MCF 10A (cell line): ENCODE measurements around the gene TGFB2. TPM values are rescaled to one million over a fixed set of nuclear protein-coding genes. Genes with fewer than 3 reads are reported as not detected.
A peak's percentile ranks its signal among the peaks of the same experiment; 100 is the strongest.

Experiments used
- BruUV-seq: library from RNA; stranded (reverse); fragments of 400-500 nt; replicated peaks from 2 replicates; lab custom pipeline; 2021; lab: Mats Ljungman, UMichigan
- CTCF ChIA-PET: fragments of 300-600 bp; sonication (Branson Sonifier 250); formaldehyde crosslinking; extraction: SDS; loops from one replicate; lab custom pipeline; 2021; ENCODE audit warnings: antibody characterized with exemption, inconsistent platforms; lab: Yijun Ruan, JAX
- POLR2A ChIA-PET: fragments of 300-600, 350-650 bp; sonication (Branson Sonifier 250); formaldehyde crosslinking; extraction: SDS; loops from one replicate; lab custom pipeline; 2020; ENCODE audit warnings: antibody characterized with exemption, inconsistent platforms; lab: Yijun Ruan, JAX
- DNase-seq: peaks from one replicate; pipeline ENCODE4 v3.0.0-alpha.2; 2018; ENCODE audit not compliant: unreplicated experiment
- H3K27ac Mint-ChIP-seq: one replicate; pipeline ENCODE4 v1.8.0; 2022; ENCODE audit warnings: mild to moderate bottlenecking, low read depth, mixed read lengths; ENCODE audit not compliant: unreplicated experiment
- H3K27me3 Mint-ChIP-seq: one replicate; pipeline ENCODE4 v1.8.0; 2022; ENCODE audit warnings: mixed read lengths; ENCODE audit not compliant: insufficient read depth, unreplicated experiment
- H3K36me3 Mint-ChIP-seq: one replicate; pipeline ENCODE4 v1.8.0; 2022; ENCODE audit warnings: mild to moderate bottlenecking, moderate library complexity, mixed read lengths; ENCODE audit not compliant: insufficient read depth, unreplicated experiment
- H3K4me1 Mint-ChIP-seq: one replicate; pipeline ENCODE4 v1.8.0; 2022; ENCODE audit warnings: mixed read lengths; ENCODE audit not compliant: insufficient read depth, unreplicated experiment
- H3K4me3 Mint-ChIP-seq: one replicate; pipeline ENCODE4 v1.8.0; 2022; ENCODE audit warnings: mild to moderate bottlenecking, moderate library complexity, mixed read lengths; ENCODE audit not compliant: unreplicated experiment
- H3K9me3 Mint-ChIP-seq: one replicate; pipeline ENCODE4 v1.8.0; 2022; ENCODE audit warnings: mixed read lengths; ENCODE audit not compliant: unreplicated experiment
- CTCF ChIP-seq: fragments of 200-600 bp; IDR thresholded peaks from one replicate; pipeline ENCODE4 v1.8.0; 2022; ENCODE audit warnings: antibody characterized with exemption, mild to moderate bottlenecking; ENCODE audit not compliant: unreplicated experiment
- intact Hi-C: fragments of 100-400 bp; cut with micrococcal nuclease; formaldehyde crosslinking; loops from 2 replicates; pipeline ENCODE4 v1.14.1; 2022
- total RNA-seq: library from RNA; stranded (reverse); gene quantifications from 2 replicates; pipeline ENCODE4 v1.2.3, GENCODE V29; 2022

TGFB2 gene
- total RNA-seq, 1 experiment from 2014 or later: 6.3 TPM

GRCh38 chr1:218462116-218462515 is 117.0 kb downstream of the TGFB2 start:
- H3K4me1 Mint-ChIP-seq: peaks cover 38% of the 10 kb centered on the region

GRCh38 chr1:218462587-218462986 is 117.5 kb downstream of the TGFB2 start:
- H3K27ac Mint-ChIP-seq: no peak overlapping the region
- no TSS peak for BruUV-seq
- intact Hi-C loops: loop anchor here (2.0 to 5.0 kb wide), 5 partner anchors 34 to 245 kb away; no protein-coding TSS in a partner anchor
- CTCF ChIA-PET: interaction anchor here (0.7 kb wide), 1 partner anchor 16 kb away, joined by 3 read pairs; no protein-coding TSS in a partner anchor
- H3K4me1 Mint-ChIP-seq: peaks cover 38% of the 10 kb centered on the region
- H3K9me3 Mint-ChIP-seq: no peaks in the 10 kb centered on the region
- H3K36me3 Mint-ChIP-seq: no peaks in the 10 kb centered on the region
- POLR2A ChIA-PET: interaction anchor here (0.6 to 2.0 kb wide), 7 partner anchors 9 to 1927 kb away, joined by 3 to 6 read pairs (median 3); no protein-coding TSS in a partner anchor
- TF ChIP-seq CTCF: no peak
- H3K27me3 Mint-ChIP-seq: no peaks in the 10 kb centered on the region
- no peak overlapping the region for H3K4me3 Mint-ChIP-seq
- DNase-seq: no peak

More at GRCh38 chr1:218462116-218462515, 117.0 kb downstream of the TGFB2 start:
- Mint-ChIP-seq H3K36me3 (no peaks in the 10 kb centered on the region), H3K4me3 (no peak overlapping the region), H3K27ac (no peak overlapping the region), H3K9me3 (no peaks in the 10 kb centered on the region), H3K27me3 (no peaks in the 10 kb centered on the region)
- CTCF ChIA-PET: interaction anchor here (0.9 kb wide), 1 partner anchor 10 kb away, joined by 3 read pairs; no protein-coding TSS in a partner anchor
- intact Hi-C loops: loop anchor here (2.0 to 5.0 kb wide), 5 partner anchors 35 to 245 kb away; no protein-coding TSS in a partner anchor
- TF ChIP-seq CTCF: no peak
- DNase-seq: no peak
- POLR2A ChIA-PET: interaction anchor here (0.5 to 2.0 kb wide), 8 partner anchors 15 to 1926 kb away, joined by 3 to 6 read pairs (median 3); no protein-coding TSS in a partner anchor
- no TSS peak for BruUV-seq

DNA sequence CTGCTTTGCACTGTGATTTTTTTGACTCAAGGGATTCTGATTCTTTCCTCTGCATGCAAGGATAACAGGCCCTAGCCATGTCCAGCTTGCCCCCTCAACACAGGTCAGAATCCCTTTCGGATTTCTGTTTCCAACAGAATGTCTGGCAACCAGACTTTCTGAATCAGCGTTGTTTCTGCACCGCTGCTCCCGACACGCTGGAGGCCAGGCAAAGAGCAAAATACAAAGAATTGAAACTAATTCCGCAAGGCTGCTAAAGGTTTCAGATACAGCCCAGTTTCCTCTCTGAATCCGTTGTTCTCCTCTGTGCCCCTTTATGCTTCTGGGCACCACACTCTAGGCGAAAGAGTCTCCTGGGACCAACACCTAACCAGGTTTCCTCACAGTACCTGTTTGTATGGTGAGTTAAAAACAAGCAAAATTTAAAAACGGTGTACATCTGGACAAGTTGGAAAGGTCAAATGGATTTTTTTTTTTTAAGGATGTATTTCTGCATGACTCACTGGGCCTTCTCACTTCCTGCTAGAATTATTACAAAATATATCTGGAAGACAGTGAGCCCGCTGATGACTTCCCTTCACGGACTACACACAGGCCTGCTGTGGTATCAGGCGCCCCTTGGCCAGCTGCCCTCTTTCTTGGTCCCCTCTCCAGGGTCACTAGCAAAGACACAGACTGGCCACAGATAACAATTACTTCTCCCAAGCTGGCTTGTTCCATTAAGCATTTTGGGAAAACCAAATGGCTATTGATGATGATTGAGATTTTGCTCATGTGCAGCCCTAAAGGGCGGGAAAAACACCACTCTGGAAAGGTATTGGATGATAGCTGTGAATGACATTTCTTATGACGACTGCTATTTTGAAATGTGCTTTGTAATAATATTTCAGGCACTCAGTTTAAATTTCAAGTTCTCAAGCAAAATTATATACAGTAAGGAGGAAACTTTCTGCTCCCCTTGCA is 118.3 kb downstream of the TGFB2 start:
- intact Hi-C loops: loop anchor here (2.0 to 5.0 kb wide), 5 partner anchors 33 to 244 kb away; no protein-coding TSS in a partner anchor
- ChIA-PET POLR2A (interaction anchor here (0.5 to 2.0 kb wide), 6 partner anchors 10 to 179 kb away, joined by 3 to 6 read pairs (median 4); partner anchors contain the start of gene RRP15), CTCF (interaction anchor here (0.6 to 1.0 kb wide), 4 partner anchors 16 to 689 kb away, joined by 3 to 4 read pairs (median 3); no protein-coding TSS in a partner anchor)
- BruUV-seq: TSS peak; percentile 100
- peaks cover 38% of the 10 kb centered on the region for H3K4me1 Mint-ChIP-seq
- H3K4me3 Mint-ChIP-seq: peak overlapping the region; percentile 54
- TF ChIP-seq CTCF: no peak
- DNase-seq: peak; percentile 91
- no peaks in the 10 kb centered on the region for H3K36me3 Mint-ChIP-seq
- peak overlapping the region; percentile 91 for H3K27ac Mint-ChIP-seq
- H3K9me3 Mint-ChIP-seq: no peaks in the 10 kb centered on the region
- H3K27me3 Mint-ChIP-seq: no peaks in the 10 kb centered on the region
